Medulla oblongata (tissue), 1 donor: Measurements from ENCODE around the gene UPF1.
A peak's percentile ranks its signal among the peaks of the same experiment; 100 is the strongest.

Experiments
- DNase-seq: peaks from one replicate; pipeline ENCODE4 v3.0.0-alpha.2; 2015; ENCODE audit errors: extremely low spot score

The UPF1 gene

DNA sequence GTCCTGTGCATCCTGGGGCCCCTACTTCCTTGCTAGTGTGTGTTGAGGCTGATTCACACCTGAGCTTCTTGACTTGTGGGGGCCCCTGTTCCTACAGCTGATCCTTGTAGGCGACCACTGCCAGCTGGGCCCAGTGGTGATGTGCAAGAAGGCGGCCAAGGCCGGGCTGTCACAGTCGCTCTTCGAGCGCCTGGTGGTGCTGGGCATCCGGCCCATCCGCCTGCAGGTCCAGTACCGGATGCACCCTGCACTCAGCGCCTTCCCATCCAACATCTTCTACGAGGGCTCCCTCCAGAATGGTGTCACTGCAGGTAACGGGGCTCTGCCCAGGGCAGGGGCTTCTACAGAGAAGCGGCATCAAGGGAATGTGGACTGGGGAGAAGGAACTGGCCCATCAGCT is 25.5 kb downstream of the UPF1 start:
- DNase-seq: no peak

DNA sequence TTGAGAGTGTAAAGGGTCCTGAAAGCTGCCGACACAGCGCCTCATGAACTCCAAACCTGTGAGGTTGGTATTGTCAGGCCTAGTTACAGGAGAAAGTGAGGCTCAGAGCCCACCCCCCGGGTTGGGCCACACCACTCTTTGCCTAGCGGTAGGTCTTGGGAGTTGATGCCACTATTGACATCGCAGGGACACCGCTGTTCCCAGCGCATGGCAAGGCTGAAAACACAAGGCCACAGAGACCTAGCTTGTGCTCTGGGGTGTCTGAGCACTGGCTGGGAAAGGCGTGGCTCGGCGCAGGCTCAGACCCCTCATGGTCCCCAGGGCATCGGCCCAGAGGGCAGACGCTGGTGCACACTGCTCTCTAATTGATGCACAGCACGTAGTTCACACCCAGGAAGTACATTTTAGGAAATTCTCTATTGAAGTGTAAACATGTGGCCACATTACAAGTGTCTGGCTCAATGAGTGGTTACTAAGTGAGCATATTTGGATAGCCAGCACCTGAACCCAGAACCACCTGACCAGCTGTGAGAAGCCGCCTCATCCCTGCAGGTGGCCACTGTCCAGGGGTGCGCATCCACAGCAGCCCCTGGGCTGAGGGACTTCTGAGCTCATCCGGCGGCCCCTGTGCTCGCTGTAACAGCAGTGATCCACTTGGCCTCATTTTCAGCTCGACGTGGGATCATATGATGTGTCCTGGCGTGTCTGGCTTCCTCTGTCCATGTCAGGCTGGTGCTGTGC is 27.3 kb downstream of the UPF1 start:
- DNase-seq: no peak

DNA sequence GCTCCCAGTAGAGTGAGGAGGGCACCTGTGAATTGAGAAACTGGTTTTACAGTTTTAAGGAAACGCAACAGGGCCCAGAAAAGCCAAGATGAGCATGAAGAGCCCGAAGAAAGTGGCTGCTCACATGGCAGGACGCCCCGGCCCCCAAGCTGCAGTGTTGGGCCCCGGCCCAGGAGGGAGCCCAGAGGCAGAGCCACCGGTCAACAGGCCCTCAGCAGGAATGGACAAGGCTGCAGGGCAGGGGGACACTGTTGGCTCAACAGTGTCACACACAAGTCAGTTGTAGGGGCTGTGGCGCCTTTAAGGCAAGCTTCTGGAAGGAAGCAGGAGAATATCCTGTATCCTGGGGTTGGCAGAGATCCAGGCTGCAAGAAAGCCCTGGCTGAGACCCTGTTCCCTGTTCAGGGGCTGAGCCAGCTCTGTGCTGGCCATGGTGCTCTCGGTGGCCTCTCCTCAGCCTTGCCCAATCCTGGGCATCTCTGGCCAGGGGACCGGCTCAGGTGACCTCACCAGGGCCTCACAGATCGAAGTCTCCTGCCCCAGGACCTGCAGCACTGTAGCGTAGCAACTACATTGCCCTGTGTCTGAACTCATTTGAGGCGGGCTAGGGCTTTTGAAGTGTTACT is 28.0 kb downstream of the UPF1 start:
- peak; percentile 48 for DNase-seq

DNA sequence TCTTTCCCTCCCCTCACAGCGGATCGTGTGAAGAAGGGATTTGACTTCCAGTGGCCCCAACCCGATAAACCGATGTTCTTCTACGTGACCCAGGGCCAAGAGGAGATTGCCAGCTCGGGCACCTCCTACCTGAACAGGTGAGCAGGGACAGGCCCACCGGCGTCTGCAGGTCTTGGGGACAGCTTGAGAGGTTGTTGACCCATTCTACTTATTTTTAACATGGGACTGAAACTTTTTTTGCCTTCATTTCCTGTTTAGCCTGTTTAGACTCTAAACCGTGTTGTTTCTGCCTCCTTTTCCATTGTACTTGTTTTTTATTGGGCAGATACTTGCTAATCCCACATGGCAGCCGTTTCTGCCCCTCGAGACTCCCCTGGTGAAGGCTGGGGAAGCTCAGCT is 28.5 kb downstream of the UPF1 start:
- DNase-seq: no peak

DNA sequence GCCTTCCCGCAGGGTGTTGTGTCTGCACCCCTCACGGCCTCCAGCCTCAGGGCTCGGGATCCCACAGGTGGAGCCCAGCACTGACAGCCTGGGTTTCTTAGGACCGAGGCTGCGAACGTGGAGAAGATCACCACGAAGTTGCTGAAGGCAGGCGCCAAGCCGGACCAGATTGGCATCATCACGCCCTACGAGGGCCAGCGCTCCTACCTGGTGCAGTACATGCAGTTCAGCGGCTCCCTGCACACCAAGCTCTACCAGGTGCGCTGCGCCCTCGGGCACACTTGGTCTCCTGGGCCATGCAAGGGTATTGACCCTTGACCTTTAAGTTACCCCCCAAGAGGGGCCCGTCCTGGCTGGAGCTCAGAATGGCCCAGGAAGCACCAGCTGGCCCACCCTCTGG is 29.0 kb downstream of the UPF1 start:
- no peak for DNase-seq

DNA sequence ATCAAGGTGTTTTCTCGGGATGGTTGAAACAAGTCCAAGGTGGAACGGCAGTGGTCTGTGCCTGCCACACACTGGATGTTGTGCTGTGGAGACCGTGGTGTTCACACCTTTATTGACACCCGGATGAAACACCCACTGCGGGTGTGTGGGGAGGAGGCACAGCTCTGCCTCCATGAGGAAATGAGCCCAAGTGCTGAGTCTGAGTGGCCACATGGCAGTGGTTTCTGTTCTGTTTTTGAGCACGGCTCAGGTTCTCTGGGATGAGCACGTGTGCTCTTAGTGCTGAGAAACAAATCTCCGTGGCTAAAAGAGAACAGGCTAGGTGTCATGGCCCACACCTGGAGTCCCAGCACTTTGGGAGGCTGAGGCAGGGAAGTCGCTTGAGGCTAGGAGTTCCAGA is 29.5 kb downstream of the UPF1 start:
- DNase-seq: peak; percentile 76

DNA sequence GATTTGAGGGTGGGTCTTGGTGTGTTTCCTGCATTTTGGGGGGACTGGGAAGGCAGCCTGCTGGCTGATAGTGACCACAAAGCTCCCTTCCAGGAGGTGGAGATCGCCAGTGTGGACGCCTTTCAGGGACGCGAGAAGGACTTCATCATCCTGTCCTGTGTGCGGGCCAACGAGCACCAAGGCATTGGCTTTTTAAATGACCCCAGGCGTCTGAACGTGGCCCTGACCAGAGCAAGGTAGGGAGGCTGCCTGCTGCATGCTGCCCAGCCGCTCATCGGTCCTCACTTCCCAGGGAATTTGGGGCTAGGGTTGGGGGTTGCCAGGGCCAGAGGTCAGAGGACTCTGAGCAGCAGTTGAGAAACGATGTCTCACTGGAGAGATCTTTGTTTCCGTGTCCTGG is 30.2 kb downstream of the UPF1 start:
- DNase-seq: no peak

DNA sequence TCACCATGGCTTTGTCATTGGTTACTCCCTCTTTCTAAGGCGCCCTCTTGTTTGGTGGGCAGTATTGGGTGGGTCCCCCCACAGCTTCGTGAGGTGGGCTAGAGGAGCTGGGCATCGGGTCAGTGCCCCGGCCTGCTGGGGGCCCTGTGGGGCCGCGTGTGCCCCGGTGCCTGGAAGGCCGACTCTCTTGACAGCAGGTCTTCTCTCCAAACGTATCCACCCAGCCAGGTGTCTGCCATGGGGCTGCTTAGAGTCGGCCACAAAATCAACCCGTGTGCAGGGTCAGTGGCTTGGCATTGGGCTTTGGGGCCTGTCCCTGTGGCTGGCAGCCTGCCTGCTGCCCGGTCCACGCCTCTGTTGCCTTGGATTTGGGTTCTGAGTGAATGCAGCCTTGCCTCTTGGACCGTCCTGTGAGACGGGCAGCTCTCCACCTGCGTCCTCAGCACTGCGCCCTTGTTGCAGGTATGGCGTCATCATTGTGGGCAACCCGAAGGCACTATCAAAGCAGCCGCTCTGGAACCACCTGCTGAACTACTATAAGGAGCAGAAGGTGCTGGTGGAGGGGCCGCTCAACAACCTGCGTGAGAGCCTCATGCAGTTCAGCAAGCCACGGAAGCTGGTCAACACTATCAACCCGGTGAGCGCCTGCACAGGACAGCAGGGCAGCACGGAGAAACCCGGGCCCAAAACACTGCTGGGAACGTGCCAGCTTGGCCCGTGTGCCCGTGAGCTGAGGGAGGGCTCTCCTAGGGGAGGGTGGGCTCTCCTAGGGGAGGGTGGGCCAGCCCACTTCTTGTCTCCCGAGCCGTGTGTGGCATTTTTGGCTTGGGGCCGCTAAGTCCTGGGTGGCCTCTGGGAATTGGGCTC is 31.4 kb downstream of the UPF1 start:
- peak; percentile 24 for DNase-seq

DNA sequence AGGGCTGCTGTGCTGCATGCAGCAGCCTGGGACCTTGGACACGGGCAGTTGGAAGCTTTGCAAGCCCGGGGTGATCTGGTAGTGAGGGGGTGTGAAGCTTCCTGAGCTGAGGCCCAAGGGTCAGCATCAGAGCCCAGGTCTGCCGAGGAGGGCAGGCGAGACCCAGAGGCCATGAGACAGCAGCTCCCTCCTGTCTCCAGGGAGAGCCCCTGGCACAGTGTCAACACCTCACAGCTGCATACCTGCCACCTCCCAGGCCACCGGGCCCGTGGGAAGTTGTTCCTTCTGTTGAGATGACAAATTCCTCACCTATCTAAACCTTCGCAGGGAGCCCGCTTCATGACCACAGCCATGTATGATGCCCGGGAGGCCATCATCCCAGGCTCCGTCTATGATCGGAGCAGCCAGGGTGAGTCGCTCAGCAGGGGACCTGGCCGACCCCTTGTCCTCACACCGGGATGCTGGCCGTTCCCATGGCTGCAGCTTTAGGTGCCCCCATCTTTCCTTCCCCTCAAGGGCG is 32.1 kb downstream of the UPF1 start:
- no peak for DNase-seq

DNA sequence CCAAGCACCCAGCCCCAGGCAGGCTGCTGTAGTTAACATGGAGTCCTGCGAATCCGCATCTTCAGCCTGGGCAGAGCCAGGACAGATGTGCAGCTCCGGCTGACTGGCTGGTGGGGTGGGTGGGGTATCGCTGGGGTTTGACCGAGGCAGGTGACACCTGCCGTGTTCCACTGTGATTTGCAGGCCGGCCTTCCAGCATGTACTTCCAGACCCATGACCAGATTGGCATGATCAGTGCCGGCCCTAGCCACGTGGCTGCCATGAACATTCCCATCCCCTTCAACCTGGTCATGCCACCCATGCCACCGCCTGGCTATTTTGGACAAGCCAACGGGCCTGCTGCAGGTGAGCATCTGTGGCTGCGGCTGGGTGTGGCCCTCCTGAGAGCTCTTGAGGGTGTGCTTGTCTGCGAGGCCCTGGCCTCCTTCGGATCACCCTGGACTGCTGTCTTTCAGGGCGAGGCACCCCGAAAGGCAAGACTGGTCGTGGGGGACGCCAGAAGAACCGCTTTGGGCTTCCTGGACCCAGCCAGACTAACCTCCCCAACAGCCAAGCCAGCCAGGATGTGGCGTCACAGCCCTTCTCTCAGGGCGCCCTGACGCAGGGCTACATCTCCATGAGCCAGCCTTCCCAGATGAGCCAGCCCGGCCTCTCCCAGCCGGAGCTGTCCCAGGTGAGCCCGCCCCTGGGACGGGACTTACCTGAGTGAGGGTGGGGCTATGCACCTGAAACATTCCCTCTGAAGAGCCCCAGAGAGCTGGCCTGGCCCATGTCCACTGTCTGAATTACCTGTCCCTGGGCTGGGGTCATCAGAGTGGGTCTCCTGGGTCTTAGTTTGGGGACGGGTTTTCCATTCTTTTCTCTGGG is 33.6 kb downstream of the UPF1 start:
- no peak for DNase-seq

DNA sequence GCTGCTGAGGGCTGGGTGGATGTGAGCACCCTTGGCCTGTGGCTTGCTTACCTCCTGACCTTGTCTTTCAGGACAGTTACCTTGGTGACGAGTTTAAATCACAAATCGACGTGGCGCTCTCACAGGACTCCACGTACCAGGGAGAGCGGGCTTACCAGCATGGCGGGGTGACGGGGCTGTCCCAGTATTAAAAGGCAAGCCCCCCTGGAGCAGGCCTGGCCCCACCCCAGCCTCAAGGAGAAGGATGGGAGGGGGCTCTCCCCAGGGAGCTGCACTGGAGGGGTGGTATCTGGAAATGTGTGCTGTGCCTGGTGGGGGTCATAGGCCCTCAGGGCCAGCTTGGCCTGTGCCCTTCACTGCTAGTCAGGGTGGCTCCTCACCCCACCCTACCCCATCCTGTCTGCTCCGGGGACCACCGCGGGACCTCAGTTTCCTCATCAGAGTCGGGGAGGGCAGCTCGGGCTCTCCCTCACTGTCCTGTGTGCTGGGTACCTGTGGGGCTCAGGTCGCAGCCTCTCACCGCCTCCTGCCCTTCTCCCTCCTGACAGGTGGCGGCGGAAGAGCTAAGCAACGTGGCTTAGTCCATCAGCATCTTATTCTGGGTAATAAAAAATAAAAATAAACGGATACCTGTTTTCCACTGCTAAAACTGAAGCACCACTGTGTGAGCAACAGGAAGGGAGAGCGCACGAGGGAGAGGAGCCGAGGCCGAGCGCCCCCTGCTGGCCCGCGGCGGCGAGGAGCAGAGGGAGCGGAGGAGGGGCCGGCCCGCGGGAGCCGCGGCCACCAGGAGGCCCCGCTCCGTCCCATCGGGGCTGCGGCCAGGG is 34.4 kb downstream of the UPF1 start:
- peak; percentile 69 for DNase-seq

DNA sequence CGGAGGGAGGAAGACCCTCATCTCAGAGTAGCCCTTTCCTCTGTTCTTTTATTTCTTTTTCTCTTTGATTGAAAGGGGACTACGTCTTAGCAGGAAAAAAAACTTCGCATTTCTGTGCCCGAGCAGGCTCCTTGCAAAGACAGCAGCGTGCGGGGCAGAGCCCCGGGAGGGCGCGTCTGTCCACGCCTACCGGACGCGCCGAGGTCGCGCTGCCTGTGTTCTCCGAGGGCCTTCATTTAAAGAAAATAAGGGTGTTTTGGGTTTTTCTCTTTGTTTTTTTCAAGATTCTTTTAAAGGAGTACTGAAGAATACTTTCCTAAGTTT is 35.0 kb downstream of the UPF1 start:
- DNase-seq: no peak

DNA sequence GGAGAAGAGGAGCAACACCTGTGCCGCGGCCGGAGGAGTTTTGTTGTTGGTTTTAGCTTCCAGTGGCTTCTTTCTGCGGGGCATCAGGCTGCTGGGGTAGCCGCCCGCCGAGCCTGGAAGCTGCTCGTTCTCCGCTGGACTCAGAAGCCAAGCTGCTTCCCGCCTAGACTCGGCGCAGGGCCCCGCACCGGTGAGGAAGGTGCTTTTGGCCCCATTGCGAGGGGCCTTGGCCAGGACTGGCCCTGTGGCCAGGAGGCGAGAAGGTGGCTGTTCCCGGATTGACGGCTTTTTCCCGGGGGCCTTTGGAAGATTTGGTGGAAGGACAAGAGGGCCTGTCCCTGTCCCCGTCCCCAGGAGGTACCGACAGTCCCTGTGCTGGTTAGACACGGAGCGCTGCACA is 35.4 kb downstream of the UPF1 start:
- DNase-seq: no peak

DNA sequence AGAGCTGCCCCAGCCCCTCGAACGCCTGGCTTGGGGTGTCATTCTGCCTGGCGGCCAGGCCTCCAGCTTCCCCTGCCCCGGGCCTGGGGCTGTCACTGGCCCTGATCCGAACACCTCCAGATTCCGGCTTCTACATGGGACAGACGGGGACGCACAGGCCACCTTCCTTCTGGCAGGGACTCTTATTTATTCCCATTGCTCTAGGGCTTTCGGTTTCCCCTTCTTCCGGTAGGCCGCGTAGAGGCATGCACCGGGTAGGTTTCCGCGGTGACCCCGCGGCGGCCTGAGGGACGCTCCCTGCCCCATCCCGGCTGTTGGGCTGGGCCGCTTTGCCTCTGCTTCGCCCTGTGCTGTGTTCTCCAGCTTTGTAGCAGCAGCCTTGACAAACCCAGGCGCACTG is 36.0 kb downstream of the UPF1 start:
- DNase-seq: no peak

DNA sequence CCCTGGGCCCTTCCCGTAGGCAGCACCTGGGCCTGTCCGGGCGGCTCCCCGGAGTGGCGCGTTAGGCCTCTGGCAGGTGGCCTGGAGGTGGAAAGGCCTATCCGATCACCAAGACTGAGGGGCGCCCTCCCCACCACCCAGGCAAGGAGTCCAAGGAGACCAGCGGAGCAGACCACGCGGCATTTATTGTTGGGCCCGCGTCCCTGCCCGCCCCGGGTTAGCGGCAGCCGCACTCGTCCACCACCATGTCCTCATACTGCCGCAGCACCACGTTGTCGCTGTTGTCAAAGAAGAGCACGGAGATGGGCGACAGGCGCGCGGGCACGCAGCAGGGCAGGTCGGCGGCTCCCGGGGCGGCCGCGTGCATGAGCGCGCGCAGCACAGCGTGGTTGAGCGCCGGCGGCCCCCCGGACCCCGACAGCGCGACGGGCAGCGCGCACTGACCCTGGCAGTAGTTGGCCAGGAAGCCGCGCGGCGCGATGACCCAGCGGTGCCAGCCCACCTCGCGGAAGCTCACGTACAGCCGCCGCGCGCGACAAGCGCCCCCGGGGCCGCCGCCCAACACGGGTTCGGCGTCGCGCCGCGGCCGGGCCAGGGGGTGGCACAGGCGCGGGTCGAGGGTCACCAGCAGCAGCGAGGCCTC is 36.7 kb downstream of the UPF1 start:
- no peak for DNase-seq

DNA sequence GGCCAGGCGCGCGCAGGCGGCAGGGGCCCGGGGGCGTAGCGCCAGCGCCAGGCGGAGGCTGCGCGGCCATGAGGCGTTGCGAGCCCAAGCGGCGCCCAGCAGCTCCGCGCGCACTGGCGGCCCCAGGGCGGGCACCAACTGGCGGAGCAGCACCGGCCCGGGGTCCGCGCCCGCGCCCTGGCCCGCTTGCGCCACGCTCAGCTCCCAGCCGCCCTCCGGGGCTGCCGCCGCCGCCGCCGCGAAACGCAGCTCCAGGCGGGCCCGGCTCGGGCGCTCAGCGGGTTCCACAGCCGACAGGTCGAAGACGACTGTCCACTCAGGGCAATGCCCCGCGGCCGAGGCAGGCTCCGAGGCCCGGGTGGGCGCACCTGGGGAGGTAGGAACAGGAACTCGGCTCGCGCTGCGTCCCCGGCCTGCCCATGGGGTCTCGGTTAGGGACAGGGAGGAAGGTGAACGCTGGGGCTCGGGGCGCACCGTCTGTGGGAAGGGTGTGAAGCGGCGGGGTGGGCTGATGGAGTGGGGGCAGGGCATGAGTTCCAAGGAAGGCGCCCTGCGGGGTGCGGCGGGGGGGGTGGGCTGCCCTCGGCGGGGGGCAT is 37.4 kb downstream of the UPF1 start:
- DNase-seq: no peak

DNA sequence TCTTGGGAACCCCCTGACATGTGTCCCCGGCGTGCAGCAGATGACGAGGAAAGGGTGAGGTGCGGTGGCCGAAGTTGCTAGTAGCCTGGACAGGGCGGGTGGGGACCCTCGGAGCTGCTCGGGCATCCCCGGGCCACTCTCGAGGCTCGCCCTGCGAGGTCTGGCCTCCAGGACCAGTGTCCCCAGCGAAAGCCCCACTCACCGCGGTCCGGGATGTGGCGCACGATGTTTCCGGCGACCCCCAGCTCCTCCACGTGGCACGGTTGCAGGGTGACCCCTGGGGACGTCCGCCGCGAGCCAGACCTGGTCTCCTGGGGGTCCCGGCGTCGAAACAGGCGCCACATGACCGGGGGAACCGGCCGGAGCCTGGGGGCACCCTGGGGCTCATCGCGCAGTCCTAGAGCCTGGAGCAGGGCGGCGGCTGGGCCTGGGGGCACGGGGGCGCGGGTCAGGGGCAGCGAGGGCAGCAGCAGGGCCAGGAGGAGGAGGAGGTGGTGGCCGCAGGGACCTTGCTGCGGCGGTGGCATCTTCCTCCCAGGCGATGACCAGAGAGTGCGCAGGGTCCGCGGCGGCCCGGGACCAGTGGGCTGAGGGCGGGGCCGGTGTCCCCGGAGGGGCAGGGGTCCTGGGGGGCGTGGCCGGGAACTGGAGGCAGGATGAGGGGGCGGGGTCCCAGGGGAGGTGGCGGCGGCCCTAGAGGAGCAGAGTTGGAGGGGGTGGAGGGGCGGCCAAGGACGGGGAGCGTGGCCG is 38.2 kb downstream of the UPF1 start:
- no peak for DNase-seq

DNA sequence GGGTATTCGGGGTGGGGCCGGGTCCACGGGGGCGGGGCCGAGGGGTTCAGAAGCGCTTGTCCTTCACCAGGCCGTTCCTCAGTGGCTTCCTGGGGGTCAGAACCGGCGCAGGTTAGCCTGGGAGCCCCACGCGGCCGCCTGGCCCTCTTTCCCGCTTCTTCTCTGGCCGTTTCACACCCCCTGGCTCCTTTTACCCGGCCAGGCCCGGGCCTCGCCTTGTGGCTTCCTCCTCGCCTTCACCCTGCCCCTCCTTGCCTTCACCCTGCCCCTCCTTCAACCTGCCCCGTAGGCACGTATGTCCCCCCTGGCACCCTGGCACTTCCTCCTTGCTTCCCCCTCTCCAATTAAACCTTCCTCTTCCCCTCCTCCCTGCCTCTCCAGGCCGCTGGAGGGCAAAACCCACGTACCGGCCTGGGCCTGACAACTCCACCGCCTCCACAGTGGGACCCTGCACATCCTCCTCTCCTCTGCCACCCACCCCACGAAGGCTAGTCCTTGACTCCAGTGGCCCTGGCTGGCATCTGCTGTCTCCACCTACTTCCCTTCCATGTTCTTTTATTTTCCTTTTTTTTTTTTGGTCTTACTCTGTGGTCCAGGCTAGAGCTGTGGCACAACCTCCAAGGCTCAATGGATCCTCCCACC is 38.9 kb downstream of the UPF1 start:
- no peak for DNase-seq

DNA sequence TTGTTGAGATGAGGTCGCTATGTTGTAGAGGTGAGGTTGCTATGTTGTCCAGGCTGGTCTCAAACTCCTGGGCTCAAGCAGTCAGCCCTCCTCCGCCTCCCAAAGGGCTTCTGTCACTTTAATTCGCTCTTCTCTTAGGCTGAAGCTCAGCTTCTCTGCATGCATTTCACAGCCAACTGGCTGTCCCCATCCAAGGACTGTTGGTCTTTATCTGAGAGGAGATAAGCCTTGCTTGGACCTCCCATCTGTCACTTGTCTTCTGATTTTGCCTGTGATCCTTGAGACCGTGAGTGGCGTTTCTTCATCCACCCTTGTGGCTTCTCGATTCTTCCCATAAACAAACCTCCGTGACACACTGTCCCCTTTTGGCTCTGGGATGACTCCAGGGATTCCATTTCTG is 39.8 kb downstream of the UPF1 start:
- DNase-seq: no peak
